Ammon's horn (tissue), 1 donor: ENCODE measurements around the gene UBFD1.
"Not testable (repeated sequence)": the region's sequence is repeated elsewhere in the genome, so short reads cannot be mapped to it uniquely, and the experiment has no call there.

Experiments used
- DNase-seq: peaks from one replicate; pipeline ENCODE4 v3.0.0-alpha.2; 2016; ENCODE audit warnings: low spot score

The UBFD1 gene

GRCh38 chr16:23556881-23557778 lies at the start of gene UBFD1, which contains the start of gene EARS2:
UBFD1 (plus strand) TSS chr16:23557727; CDS start chr16:23557743, 16 bp downstream.
EARS2 (minus strand) TSS chr16:23557350; CDS start chr16:23557343, 7 bp downstream.
- DNase-seq = peak; percentile 98

GRCh38 chr16:23508589-23509440 lies 48.7 kb upstream of the UBFD1 start:
- DNase-seq = no peak

- DNase-seq = no peak
Observed at GRCh38 chr16:23509441-23509754, 48.1 kb upstream of the UBFD1 start.

GRCh38 chr16:23509782-23510163 lies 47.8 kb upstream of the UBFD1 start:
- no peak for DNase-seq

- peak; percentile 87 for DNase-seq
Observed at GRCh38 chr16:23510164-23510914, 47.2 kb upstream of the UBFD1 start, which contains the start of gene GGA2. GGA2 (minus strand) TSS chr16:23510494; CDS start chr16:23510411, 83 bp downstream.

GRCh38 chr16:23510915-23511270 lies 46.6 kb upstream of the UBFD1 start:
- DNase-seq = not testable (repeated sequence)

- DNase-seq = no peak
Observed at GRCh38 chr16:23511731-23512130, 45.8 kb upstream of the UBFD1 start.

GRCh38 chr16:23512168-23512695 lies 45.3 kb upstream of the UBFD1 start:
- DNase-seq = no peak

GRCh38 chr16:23514381-23515152 lies 43.0 kb upstream of the UBFD1 start:
- DNase-seq = no peak

GRCh38 chr16:23515881-23516280 lies 41.6 kb upstream of the UBFD1 start:
- no peak for DNase-seq

GRCh38 chr16:23516366-23517137 lies 41.0 kb upstream of the UBFD1 start:
- peak; percentile 54 for DNase-seq

GRCh38 chr16:23518435-23518891 lies 39.1 kb upstream of the UBFD1 start:
- peak; percentile 20 for DNase-seq

GRCh38 chr16:23519282-23519681 lies 38.2 kb upstream of the UBFD1 start:
- DNase-seq = no peak

- no peak for DNase-seq
Observed at GRCh38 chr16:23520500-23520899, 37.0 kb upstream of the UBFD1 start.

- DNase-seq = no peak
Observed at GRCh38 chr16:23521037-23521743, 36.3 kb upstream of the UBFD1 start.

- no peak for DNase-seq
Observed at GRCh38 chr16:23521965-23522364, 35.6 kb upstream of the UBFD1 start.

- DNase-seq = peak; percentile 54
Observed at GRCh38 chr16:23523321-23523720, 34.2 kb upstream of the UBFD1 start.

- DNase-seq = no peak
Observed at GRCh38 chr16:23523876-23524385, 33.6 kb upstream of the UBFD1 start.

GRCh38 chr16:23524886-23525285 lies 32.6 kb upstream of the UBFD1 start:
- no peak for DNase-seq
